Mesenteric fat pad (tissue), 1 donor: ENCODE results near the gene CCR4. TPM values are rescaled to one million over a fixed set of nuclear protein-coding genes. Genes with fewer than 3 reads are reported as not detected.
"Not testable (repeated sequence)": the region's sequence is repeated elsewhere in the genome, so short reads cannot be mapped to it uniquely, and the experiment has no call there.

Source experiments
- DNase-seq: peaks from one replicate; pipeline ENCODE4 v3.0.0-alpha.2; 2020; ENCODE audit warnings: low spot score
- total RNA-seq: library from RNA; stranded (reverse); fragmentation: NEBNext Ultra II Directional; extraction: Animal tissue kit (Norgen Biotek cat#: 25700); gene quantifications from one replicate; pipeline ENCODE4 v1.2.1, GENCODE V29; 2021
- donor health status: DM: yes; HTN: yes; CAD: no.

CCR4 gene
- total RNA-seq, 1 donor from 2014 or later, result 0.48 TPM

- DNase-seq, result no peak
Measured at GRCh38 chr3:32952369-32953077, 1.1 kb downstream of the CCR4 start.

GRCh38 chr3:32954506-32954905 is 3.1 kb downstream of the CCR4 start:
- DNase-seq, result no peak

- no peak for DNase-seq
Measured at GRCh38 chr3:32956750-32957570, 5.5 kb downstream of the CCR4 start.

- no peak for DNase-seq
Measured at GRCh38 chr3:32958509-32958908, 7.1 kb downstream of the CCR4 start.

- no peak for DNase-seq
Measured at GRCh38 chr3:32959371-32959770, 7.9 kb downstream of the CCR4 start.

- no peak for DNase-seq
Measured at GRCh38 chr3:32960404-32961170, 9.1 kb downstream of the CCR4 start.

GRCh38 chr3:32961189-32961715 is 9.8 kb downstream of the CCR4 start:
- no peak for DNase-seq

GRCh38 chr3:32963871-32964270 is 12.4 kb downstream of the CCR4 start:
- no peak for DNase-seq

GRCh38 chr3:32964781-32965180 is 13.3 kb downstream of the CCR4 start:
- not testable (repeated sequence) for DNase-seq

- DNase-seq, result not testable (repeated sequence)
Measured at GRCh38 chr3:32965617-32966213, 14.3 kb downstream of the CCR4 start.

- DNase-seq, result not testable (repeated sequence)
Measured at GRCh38 chr3:32966627-32967026, 15.2 kb downstream of the CCR4 start.

GRCh38 chr3:32968166-32968919 is 16.9 kb downstream of the CCR4 start:
- DNase-seq, result no peak

- no peak for DNase-seq
Measured at GRCh38 chr3:32968920-32969389, 17.5 kb downstream of the CCR4 start.

- no peak for DNase-seq
Measured at GRCh38 chr3:32969656-32970055, 18.2 kb downstream of the CCR4 start.

GRCh38 chr3:32971291-32971690 is 19.8 kb downstream of the CCR4 start:
- DNase-seq, result not testable (repeated sequence)

- no peak for DNase-seq
Measured at GRCh38 chr3:32972482-32973146, 21.2 kb downstream of the CCR4 start.

GRCh38 chr3:32973982-32974381 is 22.5 kb downstream of the CCR4 start:
- no peak for DNase-seq

- no peak for DNase-seq
Measured at GRCh38 chr3:32975891-32976595, 24.6 kb downstream of the CCR4 start.

GRCh38 chr3:32977861-32978260 is 26.4 kb downstream of the CCR4 start:
- no peak for DNase-seq
